Measurements from ENCODE around the gene RALA. TPM values are rescaled to one million over a fixed set of nuclear protein-coding genes. Genes with fewer than 3 reads are reported as not detected.

Gene RALA
- total RNA-seq, 1 experiment from 2014 or later, result 27.3 TPM

DNA sequence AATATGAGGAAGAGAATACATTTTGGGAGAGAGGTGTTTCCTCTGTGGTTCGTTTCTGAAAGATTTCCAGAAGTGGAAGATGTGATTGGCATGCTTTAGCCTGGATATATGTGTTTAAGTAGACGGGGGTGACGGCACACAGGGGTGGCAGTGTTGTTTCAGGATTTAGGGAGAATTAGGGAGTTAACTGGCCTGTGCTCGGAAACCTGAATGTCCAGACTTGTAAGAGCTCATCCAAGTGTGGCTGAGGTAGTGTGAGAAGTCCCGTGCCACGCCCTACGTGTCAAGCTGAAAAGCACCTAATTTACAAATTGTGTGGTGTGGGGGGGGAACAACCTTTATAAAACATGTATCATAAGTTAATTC lies 1.1 kb downstream of the RALA start:
- CTCF ChIA-PET, result no interaction called here
- RAD21 ChIA-PET (ENCODE audit: low non-redundant PET in 1 of 2, low total read pairs in 2 of 2, uncharacterized antibody in 2 of 2, unreplicated experiment in 2 of 2), result no interaction called here
- BruUV-seq (replicated peaks), result TSS peak; percentile 58
- H3K4me2 ChIP-seq (ENCODE audit: low read length), result peak overlapping the region; percentile 82
- intact Hi-C loops (cut with micrococcal nuclease), result loop anchor here (5.0 kb wide), 1 partner anchor 123 kb away; no protein-coding TSS in a partner anchor
- H3K4me1 ChIP-seq (ENCODE audit: control insufficient read depth in 1 of 2, insufficient read depth in 2 of 2, low read length in 2 of 2), result peaks cover 11 to 19% of the 10 kb centered on the region in 2 experiments
- peak in 1 of 3 experiments; percentile 17; a peak in 1 of 6 replicates for TF ChIP-seq CTCF (IDR thresholded peaks at IDR 0.05 in 2 of 3, conservative IDR thresholded peaks at IDR 0.05 in 1 of 3; ENCODE audit: borderline replicate concordance in 1 of 3, insufficient read depth in 1 of 3, low read depth in 2 of 3, low read length in 2 of 3)
- no peak for TF ChIP-seq EGR1 (IDR thresholded peaks at IDR 0.05; ENCODE audit: low read depth)
- TF ChIP-seq JUND (IDR thresholded peaks at IDR 0.05), result no peak
- TF ChIP-seq CBX3 (IDR thresholded peaks at IDR 0.05; ENCODE audit: low read depth), result no peak
- no peak for TF ChIP-seq POLR2A (IDR thresholded peaks at IDR 0.05; ENCODE audit: borderline replicate concordance, extremely low read depth, insufficient read depth, insufficient read length)
- TF ChIP-seq SIN3A (IDR thresholded peaks at IDR 0.05; ENCODE audit: low read depth), result no peak
- TF ChIP-seq RAD21 (IDR thresholded peaks at IDR 0.05; ENCODE audit: low read depth), result peak; percentile 39; the same call in 1 of the 2 replicates
- TF ChIP-seq EZH2phosphoT487 (IDR thresholded peaks at IDR 0.05; ENCODE audit: borderline replicate concordance), result no peak
- H3K4me3 ChIP-seq (replicated peaks in 1 of 2; ENCODE audit: low read depth in 1 of 2, low read length in 2 of 2), result peak overlapping the region; percentile 57 to 84
- no peaks in the 10 kb centered on the region for H3K9me2 ChIP-seq (ENCODE audit: insufficient read depth)
- H2AFZ ChIP-seq (ENCODE audit: low read depth, low read length, poor library complexity, severe bottlenecking), result no peak overlapping the region
- peaks cover 68% of the 10 kb centered on the region for H3K79me2 ChIP-seq (ENCODE audit: insufficient read depth, low read length)
- no peak for ATAC-seq
- H3K27me3 ChIP-seq (ENCODE audit: insufficient read depth, low read length), result no peaks in the 10 kb centered on the region
- H4K20me1 ChIP-seq (ENCODE audit: insufficient read depth), result no peaks in the 10 kb centered on the region
- peak overlapping the region; percentile 84 for H3K9ac ChIP-seq (ENCODE audit: low read length)
- DNase-seq (ENCODE audit: low read depth, low spot score), result no peak
- H3K36me3 ChIP-seq (ENCODE audit: control insufficient read depth in 1 of 2, insufficient read depth in 2 of 2, low read length in 2 of 2), result no peaks in the 10 kb centered on the region
- H3K9me3 ChIP-seq (ENCODE audit: control insufficient read depth in 1 of 2, insufficient read depth in 1 of 2, low read depth in 1 of 2, low read length in 2 of 2), result no peaks in the 10 kb centered on the region
- POLR2A ChIA-PET, result no interaction called here
- peak overlapping the region; percentile 78 for H3K27ac ChIP-seq (ENCODE audit: low read depth, low read length)
